ENCODE results near the gene TRIP6. TPM values are rescaled to one million over a fixed set of nuclear protein-coding genes. Genes with fewer than 3 reads are reported as not detected.

The TRIP6 gene
- total RNA-seq, 1 experiment from 2014 or later: 140 TPM

DNA sequence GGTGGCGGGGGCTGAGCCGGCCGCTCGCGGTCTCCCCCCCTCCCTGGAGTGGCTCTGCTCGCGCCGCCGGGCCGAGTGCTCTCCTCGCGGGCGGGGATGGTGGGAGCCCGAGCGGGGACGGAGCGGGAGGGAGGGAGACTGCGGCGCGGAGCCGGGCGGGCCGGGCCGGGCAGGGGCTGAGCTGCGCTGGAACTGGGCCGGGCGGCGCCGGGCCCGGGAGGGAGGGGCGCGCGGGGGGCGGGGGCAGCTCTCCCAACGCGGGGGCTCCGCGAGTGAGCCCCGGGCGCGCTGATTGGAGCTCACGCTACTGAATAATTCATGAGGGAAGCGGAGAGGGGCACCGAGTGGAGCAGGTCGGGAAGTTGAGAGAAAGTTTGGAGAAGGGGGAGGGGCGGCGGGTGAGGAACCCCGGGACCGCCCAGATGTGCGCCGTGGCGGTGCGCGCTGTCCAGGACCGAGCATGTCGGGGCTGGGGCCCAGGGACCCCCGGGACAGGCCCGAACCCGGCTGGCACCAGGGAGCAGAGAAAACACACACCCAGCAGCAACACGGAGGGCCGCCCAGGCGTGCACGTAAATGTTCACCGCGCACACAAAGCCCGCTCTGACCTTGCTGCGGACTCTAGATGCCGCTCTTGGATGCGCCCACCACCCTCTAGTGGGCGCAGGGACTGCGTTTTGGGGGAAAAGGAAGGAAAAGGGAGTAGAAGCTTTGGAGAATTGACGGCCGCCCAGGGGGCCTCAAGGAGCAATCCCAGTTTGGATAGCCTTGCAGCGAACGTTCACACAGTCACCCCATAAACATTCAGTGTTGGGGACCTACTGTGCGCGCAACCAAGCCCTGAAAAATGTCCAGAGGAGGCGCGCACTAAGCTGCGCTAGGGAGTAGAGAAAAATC, 39.6 kb upstream of the TRIP6 start, which contains the start of gene EPHB4 (continued):
- TF ChIP-seq, protein P1, sequence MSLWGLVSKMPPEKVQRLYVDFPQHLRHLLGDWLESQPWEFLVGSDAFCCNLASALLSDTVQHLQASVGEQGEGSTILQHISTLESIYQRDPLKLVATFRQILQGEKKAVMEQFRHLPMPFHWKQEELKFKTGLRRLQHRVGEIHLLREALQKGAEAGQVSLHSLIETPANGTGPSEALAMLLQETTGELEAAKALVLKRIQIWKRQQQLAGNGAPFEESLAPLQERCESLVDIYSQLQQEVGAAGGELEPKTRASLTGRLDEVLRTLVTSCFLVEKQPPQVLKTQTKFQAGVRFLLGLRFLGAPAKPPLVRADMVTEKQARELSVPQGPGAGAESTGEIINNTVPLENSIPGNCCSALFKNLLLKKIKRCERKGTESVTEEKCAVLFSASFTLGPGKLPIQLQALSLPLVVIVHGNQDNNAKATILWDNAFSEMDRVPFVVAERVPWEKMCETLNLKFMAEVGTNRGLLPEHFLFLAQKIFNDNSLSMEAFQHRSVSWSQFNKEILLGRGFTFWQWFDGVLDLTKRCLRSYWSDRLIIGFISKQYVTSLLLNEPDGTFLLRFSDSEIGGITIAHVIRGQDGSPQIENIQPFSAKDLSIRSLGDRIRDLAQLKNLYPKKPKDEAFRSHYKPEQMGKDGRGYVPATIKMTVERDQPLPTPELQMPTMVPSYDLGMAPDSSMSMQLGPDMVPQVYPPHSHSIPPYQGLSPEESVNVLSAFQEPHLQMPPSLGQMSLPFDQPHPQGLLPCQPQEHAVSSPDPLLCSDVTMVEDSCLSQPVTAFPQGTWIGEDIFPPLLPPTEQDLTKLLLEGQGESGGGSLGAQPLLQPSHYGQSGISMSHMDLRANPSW (CRISPR knock-in tag; conservative IDR thresholded peaks at IDR 0.05; ENCODE audit: low read depth): no peak
- TF ChIP-seq MYBL2 (CRISPR knock-in tag; IDR thresholded peaks at IDR 0.05): 0 out of 2 replicates have a peak, but pooled peaks have one; percentile 31
- TF ChIP-seq, protein P2, sequence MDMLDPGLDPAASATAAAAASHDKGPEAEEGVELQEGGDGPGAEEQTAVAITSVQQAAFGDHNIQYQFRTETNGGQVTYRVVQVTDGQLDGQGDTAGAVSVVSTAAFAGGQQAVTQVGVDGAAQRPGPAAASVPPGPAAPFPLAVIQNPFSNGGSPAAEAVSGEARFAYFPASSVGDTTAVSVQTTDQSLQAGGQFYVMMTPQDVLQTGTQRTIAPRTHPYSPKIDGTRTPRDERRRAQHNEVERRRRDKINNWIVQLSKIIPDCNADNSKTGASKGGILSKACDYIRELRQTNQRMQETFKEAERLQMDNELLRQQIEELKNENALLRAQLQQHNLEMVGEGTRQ (CRISPR knock-in tag; IDR thresholded peaks at IDR 0.05): no peak
- TF ChIP-seq, protein P3, sequence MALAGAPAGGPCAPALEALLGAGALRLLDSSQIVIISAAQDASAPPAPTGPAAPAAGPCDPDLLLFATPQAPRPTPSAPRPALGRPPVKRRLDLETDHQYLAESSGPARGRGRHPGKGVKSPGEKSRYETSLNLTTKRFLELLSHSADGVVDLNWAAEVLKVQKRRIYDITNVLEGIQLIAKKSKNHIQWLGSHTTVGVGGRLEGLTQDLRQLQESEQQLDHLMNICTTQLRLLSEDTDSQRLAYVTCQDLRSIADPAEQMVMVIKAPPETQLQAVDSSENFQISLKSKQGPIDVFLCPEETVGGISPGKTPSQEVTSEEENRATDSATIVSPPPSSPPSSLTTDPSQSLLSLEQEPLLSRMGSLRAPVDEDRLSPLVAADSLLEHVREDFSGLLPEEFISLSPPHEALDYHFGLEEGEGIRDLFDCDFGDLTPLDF (CRISPR knock-in tag; IDR thresholded peaks at IDR 0.05): no peak
- no peak for TF ChIP-seq MXD4 (CRISPR knock-in tag; IDR thresholded peaks at IDR 0.05; ENCODE audit: borderline replicate concordance)
- no peak for TF ChIP-seq SMAD4 (CRISPR knock-in tag; IDR thresholded peaks at IDR 0.05)
- TF ChIP-seq, protein P4, sequence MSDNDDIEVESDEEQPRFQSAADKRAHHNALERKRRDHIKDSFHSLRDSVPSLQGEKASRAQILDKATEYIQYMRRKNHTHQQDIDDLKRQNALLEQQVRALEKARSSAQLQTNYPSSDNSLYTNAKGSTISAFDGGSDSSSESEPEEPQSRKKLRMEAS (CRISPR knock-in tag; IDR thresholded peaks at IDR 0.05): peak; percentile 62
- TF ChIP-seq NFE2L1 (CRISPR knock-in tag; IDR thresholded peaks at IDR 0.05): no peak
- TF ChIP-seq TEAD4 (CRISPR knock-in tag; IDR thresholded peaks at IDR 0.05): no peak

DNA sequence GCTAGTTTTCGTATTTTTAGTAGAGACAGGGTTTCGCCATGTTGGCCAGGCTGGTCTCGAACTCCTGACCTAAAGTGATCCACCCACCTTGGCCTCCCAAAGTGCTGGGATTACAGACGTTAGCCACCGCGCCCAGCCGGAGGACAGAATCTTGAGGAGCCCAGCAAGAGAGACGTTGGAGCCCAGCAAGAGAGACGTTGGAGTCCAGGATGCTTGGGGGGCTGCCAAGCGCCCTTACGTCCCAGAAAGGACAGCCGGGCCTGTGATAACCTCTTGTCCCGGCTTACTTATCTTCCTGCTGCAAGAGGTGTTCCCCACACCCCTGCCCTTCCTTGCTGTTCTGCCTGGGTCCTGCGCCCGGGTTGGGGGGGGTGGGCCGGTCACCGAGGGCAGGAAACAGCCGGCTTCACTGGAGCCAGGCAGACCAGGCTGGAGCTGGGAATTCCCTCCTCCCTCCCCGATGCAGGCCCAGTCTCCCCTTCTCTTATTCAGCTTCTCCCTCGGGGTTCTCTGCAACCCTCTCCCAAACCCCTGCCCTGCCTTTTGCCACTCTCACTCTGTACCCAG, 38.0 kb upstream of the TRIP6 start:
- Mint-ChIP-seq H3K27ac (peak overlapping the region; percentile 91), H3K36me3 (peaks cover 4% of the 10 kb centered on the region), H3K9me3 (no peaks in the 10 kb centered on the region), H3K4me1 (peaks cover 31% of the 10 kb centered on the region), H3K4me3 (peak overlapping the region; percentile 96), H3K27me3 (ENCODE audit: low read depth) (no peaks in the 10 kb centered on the region)
- ChIA-PET CTCF (interaction anchor here (0.6 to 5.8 kb wide), 16 partner anchors 7 to 762 kb away, joined by 3 to 96 read pairs (median 4); partner anchors contain the start of genes MBLAC1, POP7, SLC12A9 and UFSP1), POLR2A (interaction anchor here (0.7 to 3.7 kb wide), 7 partner anchors 7 to 217 kb away, joined by 3 to 53 read pairs (median 11); partner anchors contain the start of genes MOSPD3, SLC12A9 and SRRT)
- DNase-seq (ENCODE audit: low spot score) (peak; percentile 38), ATAC-seq (no peak)
- no peak for TF ChIP-seq CREB1 (CRISPR knock-in tag; IDR thresholded peaks at IDR 0.05)
- no peak for TF ChIP-seq EMX1 (CRISPR knock-in tag; IDR thresholded peaks at IDR 0.05)
- TF ChIP-seq, protein P5, sequence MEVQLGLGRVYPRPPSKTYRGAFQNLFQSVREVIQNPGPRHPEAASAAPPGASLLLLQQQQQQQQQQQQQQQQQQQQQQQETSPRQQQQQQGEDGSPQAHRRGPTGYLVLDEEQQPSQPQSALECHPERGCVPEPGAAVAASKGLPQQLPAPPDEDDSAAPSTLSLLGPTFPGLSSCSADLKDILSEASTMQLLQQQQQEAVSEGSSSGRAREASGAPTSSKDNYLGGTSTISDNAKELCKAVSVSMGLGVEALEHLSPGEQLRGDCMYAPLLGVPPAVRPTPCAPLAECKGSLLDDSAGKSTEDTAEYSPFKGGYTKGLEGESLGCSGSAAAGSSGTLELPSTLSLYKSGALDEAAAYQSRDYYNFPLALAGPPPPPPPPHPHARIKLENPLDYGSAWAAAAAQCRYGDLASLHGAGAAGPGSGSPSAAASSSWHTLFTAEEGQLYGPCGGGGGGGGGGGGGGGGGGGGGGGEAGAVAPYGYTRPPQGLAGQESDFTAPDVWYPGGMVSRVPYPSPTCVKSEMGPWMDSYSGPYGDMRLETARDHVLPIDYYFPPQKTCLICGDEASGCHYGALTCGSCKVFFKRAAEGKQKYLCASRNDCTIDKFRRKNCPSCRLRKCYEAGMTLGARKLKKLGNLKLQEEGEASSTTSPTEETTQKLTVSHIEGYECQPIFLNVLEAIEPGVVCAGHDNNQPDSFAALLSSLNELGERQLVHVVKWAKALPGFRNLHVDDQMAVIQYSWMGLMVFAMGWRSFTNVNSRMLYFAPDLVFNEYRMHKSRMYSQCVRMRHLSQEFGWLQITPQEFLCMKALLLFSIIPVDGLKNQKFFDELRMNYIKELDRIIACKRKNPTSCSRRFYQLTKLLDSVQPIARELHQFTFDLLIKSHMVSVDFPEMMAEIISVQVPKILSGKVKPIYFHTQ (CRISPR knock-in tag; IDR thresholded peaks at IDR 0.05): no peak
- TF ChIP-seq JAZF1 (CRISPR knock-in tag; IDR thresholded peaks at IDR 0.05): no peak
- TF ChIP-seq, protein P6, sequence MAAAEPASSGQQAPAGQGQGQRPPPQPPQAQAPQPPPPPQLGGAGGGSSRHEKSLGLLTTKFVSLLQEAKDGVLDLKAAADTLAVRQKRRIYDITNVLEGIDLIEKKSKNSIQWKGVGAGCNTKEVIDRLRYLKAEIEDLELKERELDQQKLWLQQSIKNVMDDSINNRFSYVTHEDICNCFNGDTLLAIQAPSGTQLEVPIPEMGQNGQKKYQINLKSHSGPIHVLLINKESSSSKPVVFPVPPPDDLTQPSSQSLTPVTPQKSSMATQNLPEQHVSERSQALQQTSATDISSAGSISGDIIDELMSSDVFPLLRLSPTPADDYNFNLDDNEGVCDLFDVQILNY (CRISPR knock-in tag; IDR thresholded peaks at IDR 0.05): 0 out of 2 replicates have a peak, but pooled peaks have one; percentile 31
- TF ChIP-seq RORB (CRISPR knock-in tag; IDR thresholded peaks at IDR 0.05): no peak
